GM12865 (cell line): ENCODE results near the gene LMF2.

ENCODE experiments used
- DNase-seq: peaks from one replicate; pipeline ENCODE4 v3.0.0; 2010; ENCODE audit warnings: low read depth
- H3K4me3 ChIP-seq: 2 replicates; pipeline ENCODE4 v1.5.1; 2011; ENCODE audit warnings: mild to moderate bottlenecking, low read depth, low read length, control low read depth
- TF ChIP-seq, protein P1 (sequence below): IDR thresholded peaks from 2 replicates; pipeline ENCODE4 v1.5.1; 2011; ENCODE audit warnings: low read length, control low read depth, low read depth, inconsistent platforms; ENCODE audit not compliant: insufficient read depth; ENCODE audit errors: missing control alignments

LMF2 gene

DNA sequence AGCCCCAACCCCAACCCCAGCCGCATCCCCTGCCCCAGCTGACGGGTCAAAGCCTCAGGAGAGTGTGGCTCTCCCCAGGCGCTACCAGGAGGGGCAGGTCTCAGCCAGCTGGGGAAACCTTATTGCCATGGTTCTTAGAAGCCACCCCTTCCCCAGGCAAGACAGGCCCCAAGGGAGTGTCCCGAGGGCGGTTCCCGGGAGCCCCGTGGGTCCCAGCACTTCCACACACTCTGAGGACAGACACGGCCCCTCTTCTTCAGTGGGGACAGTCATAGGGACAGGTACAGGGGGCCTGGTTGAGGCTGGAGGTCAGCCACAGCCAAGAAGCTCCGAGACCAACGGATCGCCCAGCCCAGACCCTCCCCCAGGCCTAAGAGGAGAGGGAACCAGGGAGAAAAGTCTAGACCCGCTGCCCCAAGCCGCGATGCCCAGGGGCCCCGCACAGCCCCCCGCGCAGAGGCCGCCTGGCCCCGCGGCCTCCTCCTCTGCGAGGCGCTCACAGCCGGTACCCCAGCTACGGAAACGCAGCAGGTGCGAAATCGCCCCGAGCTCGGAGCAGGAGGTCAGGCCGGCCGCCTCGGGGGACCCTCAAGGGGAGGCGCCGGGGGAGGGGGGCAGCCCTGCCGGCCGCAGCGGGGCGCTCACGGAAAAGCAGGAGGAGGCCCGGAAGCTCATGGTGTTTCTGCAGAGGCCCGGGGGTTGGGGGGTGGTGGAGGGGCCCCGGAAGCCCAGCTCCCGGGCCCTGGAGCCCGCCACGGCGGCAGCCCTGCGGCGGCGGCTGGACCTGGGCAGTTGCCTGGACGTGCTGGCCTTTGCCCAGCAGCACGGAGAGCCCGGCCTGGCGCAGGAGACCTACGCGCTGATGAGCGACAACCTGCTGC lies 40.8 kb upstream of the LMF2 start:
- no peak overlapping the region; the same call in 1 of the 2 replicates for H3K4me3 ChIP-seq
- TF ChIP-seq, protein P1, sequence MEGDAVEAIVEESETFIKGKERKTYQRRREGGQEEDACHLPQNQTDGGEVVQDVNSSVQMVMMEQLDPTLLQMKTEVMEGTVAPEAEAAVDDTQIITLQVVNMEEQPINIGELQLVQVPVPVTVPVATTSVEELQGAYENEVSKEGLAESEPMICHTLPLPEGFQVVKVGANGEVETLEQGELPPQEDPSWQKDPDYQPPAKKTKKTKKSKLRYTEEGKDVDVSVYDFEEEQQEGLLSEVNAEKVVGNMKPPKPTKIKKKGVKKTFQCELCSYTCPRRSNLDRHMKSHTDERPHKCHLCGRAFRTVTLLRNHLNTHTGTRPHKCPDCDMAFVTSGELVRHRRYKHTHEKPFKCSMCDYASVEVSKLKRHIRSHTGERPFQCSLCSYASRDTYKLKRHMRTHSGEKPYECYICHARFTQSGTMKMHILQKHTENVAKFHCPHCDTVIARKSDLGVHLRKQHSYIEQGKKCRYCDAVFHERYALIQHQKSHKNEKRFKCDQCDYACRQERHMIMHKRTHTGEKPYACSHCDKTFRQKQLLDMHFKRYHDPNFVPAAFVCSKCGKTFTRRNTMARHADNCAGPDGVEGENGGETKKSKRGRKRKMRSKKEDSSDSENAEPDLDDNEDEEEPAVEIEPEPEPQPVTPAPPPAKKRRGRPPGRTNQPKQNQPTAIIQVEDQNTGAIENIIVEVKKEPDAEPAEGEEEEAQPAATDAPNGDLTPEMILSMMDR: no peak
- no peak for DNase-seq

DNA sequence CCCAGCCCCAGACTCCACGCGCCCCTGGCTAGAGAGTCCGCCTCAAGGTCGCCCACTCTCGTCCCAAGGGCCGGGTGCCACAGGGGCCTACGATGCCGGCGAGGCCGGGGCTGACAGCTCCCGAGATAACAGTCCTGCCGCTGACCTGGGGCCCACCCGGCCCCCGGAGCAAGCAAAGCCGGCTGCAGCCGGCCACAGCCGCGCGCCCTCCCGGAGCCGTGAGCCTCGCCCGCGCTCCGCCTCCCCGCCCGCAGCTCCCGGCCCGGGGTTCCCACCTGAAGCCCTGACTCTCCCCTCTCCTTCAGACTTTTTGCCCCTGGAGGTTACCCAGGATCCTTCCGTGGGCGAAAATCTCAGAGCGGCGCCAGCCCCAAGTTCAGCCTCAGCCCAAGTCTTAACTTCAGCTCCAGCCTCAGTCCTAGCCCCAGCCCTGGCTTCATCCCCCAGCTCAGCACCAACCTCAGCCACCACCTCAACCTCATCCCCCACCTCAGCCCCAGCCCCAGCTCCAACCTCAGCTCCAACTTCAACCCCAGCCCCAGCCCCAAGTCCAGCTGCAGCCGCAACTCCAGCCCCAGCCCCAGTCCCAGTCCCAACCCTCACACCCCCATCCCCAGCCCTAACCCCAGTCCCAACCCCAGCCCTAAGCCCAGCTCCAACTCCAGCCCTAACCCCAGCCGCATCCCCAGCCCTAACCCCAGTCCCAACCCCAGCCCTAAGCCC lies 39.9 kb upstream of the LMF2 start:
- H3K4me3 ChIP-seq: no peak overlapping the region
- TF ChIP-seq, protein P1: no peak
- no peak for DNase-seq

DNA sequence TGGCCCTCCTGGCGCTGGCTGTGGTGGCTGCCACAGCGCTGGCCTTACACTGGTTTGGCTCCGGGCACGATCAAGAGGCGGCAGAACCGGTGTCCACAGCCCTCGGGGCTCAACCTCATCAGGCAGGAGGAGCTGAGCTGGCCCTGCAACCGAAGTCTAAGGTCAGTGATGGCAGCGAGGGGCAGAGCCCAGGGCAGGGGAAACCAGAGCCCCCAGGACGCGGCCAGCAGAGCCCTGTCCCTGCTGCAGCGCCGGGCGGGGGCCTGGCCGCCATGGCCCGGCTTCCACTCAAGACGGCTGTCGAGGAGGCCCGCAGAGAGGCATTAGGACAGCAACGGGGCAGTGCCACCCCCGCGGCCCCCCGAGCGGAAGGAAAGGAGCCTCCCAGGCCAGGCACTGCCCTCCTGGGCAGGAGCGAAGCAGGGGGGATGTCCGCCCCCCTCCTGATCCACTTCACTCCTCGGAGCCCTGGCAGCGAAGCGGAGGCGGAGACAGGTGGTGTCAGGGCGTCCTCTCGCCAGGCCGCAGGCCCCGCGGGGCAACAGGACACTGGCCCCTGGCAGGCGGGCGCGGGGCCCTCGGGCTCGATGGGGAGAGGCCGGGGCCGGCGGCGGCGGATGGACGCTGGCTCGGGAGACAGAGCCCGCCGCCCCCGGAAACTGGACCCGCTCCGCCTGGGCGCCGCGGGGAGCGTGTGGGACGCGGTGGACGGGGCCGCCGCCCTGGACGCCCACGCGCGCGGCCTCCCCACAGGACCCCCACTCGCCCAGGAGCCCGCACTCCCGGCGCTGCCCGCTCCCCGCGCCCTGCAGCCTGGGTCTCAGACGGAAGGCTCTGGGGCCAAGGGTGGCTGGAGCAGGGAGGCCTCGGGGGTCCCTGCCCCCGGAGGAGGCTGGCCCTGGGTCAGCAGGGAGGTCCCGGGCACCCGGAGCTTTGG lies 39.1 kb upstream of the LMF2 start:
- TF ChIP-seq, protein P1: no peak
- DNase-seq: no peak
- no peak overlapping the region for H3K4me3 ChIP-seq

DNA sequence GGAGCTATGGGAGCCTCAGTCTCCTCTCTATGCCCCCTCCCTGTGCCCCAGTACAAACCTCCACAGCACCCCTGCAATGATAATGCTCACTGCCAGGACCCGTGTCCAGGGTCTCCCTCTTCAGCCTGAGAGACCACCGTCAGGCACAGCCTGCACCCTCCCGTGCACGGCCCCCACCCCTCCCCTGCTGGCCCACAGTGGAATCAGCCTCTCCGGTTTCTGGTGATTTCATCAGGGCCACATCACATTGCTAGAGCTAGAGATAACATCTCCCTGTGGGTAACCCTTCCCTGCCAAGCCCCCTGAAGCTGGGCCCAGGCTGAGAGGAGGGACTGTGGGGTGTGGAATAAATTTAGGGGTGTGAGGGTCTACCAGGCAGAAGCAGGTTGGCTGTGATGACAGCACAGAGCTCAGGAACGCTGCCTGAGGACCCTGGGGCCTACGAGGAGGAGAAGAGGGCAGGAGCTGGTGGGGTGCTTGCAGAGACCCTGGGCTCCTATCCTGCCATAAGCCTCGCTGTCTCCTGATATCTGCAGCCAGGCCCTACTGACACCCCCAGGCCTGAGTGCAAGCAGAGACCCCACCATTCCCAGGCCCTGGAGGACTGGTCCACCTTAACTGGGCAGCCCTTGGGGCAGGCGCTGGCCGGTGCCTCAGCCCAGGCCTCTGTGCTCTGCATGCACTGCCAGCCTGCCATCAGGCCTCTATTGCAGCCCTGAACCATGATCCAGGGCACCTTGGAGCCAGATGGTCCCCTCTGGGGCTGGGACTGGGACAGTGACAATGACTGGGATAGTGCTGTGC lies 38.2 kb upstream of the LMF2 start, which contains the start of gene KLHDC7B:
TSS of gene KLHDC7B (plus strand) at position 378 of the 804 bp plus-strand sequence. CDS start at position 723, 345 bp downstream.
- no peak within 1 kb of the TSS for H3K4me3 ChIP-seq
- TF ChIP-seq, protein P1: peak; percentile 15
- DNase-seq: no peak

DNA sequence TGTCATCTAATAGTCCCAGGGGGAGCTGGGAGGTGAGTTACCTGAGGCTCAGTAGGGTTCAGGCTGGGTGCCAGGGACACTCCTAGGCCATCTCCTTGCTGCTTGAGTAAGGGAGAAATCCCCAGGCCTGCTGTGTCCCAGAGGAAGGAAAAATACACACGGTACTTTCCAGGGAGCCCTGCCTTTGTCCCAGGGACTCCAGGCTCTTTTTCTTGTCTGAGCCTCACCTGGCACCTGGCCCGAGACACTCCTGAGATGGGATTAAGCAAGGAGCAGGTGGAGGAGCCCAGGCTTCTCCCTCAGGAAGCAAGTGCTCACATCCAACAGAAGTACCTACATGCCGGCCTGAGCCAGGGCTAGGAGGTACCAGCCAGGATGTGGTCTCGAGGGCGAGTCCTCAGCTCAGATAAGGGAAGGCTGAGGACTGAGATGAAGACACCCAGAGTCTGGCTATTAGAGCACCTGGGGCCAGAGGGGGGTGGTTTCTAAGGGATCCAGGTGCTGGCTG lies 37.3 kb upstream of the LMF2 start:
- no peak overlapping the region for H3K4me3 ChIP-seq
- TF ChIP-seq, protein P1: no peak
- peak; percentile 42 for DNase-seq
